GM12878 (cell line): ENCODE results near the gene FAM20B. TPM values are rescaled to one million over a fixed set of nuclear protein-coding genes. Genes with fewer than 3 reads are reported as not detected.

Experiments used
- ATAC-seq: fragments of 200-7000 bp; cut with Tn5 transposase; 3 replicates; pipeline ENCODE4 v1.9.1; 2020; ENCODE audit warnings: mild to moderate bottlenecking, moderate library complexity
- BruUV-seq: library from RNA; stranded (reverse); fragments of 400-500 nt; replicated peaks from 2 replicates; lab custom pipeline; 2021; lab: Mats Ljungman, UMichigan
- CTCF ChIA-PET: fragments of 300-600 bp; sonication (Branson Sonifier 250); formaldehyde crosslinking; extraction: SDS; loops from one replicate; lab custom pipeline; 2021; ENCODE audit warnings: inconsistent platforms; lab: Yijun Ruan, JAX
- POLR2A ChIA-PET: fragments of 350-600 bp; formaldehyde crosslinking; extraction: SDS; loops from one replicate; lab custom pipeline; 2021; ENCODE audit warnings: inconsistent platforms; lab: Charles Lee
- RAD21 ChIA-PET: fragments of 300-600 bp; sonication (Branson Sonifier 250); formaldehyde crosslinking; loops from one replicate; lab custom pipeline; 2023; ENCODE audit warnings: antibody characterized with exemption; ENCODE audit not compliant: unreplicated experiment; lab: Charles Lee
- SMC1A ChIA-PET: fragments of 300-600 bp; sonication (Branson Sonifier 250); formaldehyde crosslinking; loops from one replicate; lab custom pipeline; 2023; ENCODE audit not compliant: unreplicated experiment, uncharacterized antibody; lab: Charles Lee
- DNase-seq: peaks from one replicate; pipeline ENCODE4 v3.0.0-alpha.2; 2011; ENCODE audit warnings: low read depth, low spot score
- FAIRE-seq: peaks from 3 replicates; lab custom pipeline; 2011; peaks lifted over from hg19 to GRCh38; lab: Jason Lieb, UNC
- H2AFZ ChIP-seq: 2 replicates; pipeline ENCODE4 v1.6.0; 2011; ENCODE audit warnings: low read depth, low read length, control low read depth; ENCODE audit not compliant: control insufficient read depth
- H3K27ac ChIP-seq: 2 replicates; pipeline ENCODE4 v1.5.1; 2011; ENCODE audit warnings: control low read depth; ENCODE audit not compliant: control insufficient read depth, insufficient read depth
- H3K27me3 ChIP-seq, 2 experiments: replicated peaks in 1 of 2; 2 replicates each; pipeline versions ENCODE4 v1.6.0 to v1.6.1; 2011; ENCODE audit warnings: low read length in 1 of 2; ENCODE audit not compliant: control insufficient read depth in 2 of 2, insufficient read depth in 2 of 2
- H3K36me3 ChIP-seq, 2 experiments: 2 replicates each; pipeline ENCODE4 v1.5.1; 2011; ENCODE audit warnings: low read length in 1 of 2; ENCODE audit not compliant: control insufficient read depth in 2 of 2, insufficient read depth in 2 of 2
- H3K4me1 ChIP-seq: 2 replicates; pipeline ENCODE4 v1.6.1; 2011; ENCODE audit warnings: mild to moderate bottlenecking, low read length, moderate library complexity, mixed read lengths; ENCODE audit not compliant: control insufficient read depth, insufficient read depth
- H3K4me2 ChIP-seq: 2 replicates; pipeline ENCODE4 v1.6.0; 2011; ENCODE audit warnings: control low read depth; ENCODE audit not compliant: control insufficient read depth, insufficient read depth
- H3K4me3 ChIP-seq: fragments of 200-600 bp; sonication (generic); 2 replicates; pipeline ENCODE4 v1.5.1; 2016
- H3K79me2 ChIP-seq: 2 replicates; pipeline ENCODE4 v1.6.0; 2011; ENCODE audit warnings: low read length; ENCODE audit not compliant: control insufficient read depth, insufficient read depth
- H3K9ac ChIP-seq: 2 replicates; pipeline ENCODE4 v1.8.0; 2011; ENCODE audit warnings: low read length, control low read depth, mixed read lengths; ENCODE audit not compliant: control insufficient read depth, insufficient read depth
- H3K9me3 ChIP-seq: replicated peaks from 3 replicates; pipeline ENCODE4 v1.5.1; 2011; ENCODE audit warnings: mild to moderate bottlenecking, low read length; ENCODE audit not compliant: control insufficient read depth, insufficient read depth
- H4K20me1 ChIP-seq: 2 replicates; pipeline ENCODE4 v1.6.0; 2011; ENCODE audit not compliant: control insufficient read depth, insufficient read depth
- ETV6 ChIP-seq, 2 experiments: fragments of 450-650 bp in 1 of 2; IDR thresholded peaks in 1 of 2; conservative IDR thresholded peaks in 1 of 2; 2 replicates each; pipeline ENCODE4 v1.6.1; 2014; ENCODE audit warnings: antibody characterized with exemption in 1 of 2, borderline replicate concordance in 1 of 2, low read depth in 1 of 2, mild to moderate bottlenecking in 1 of 2, moderate library complexity in 1 of 2
- HDAC2 ChIP-seq: fragments of 200-600 bp; sonication (generic); IDR thresholded peaks from 2 replicates; pipeline ENCODE4 v1.6.1; 2017
- JUNB ChIP-seq: IDR thresholded peaks from 2 replicates; pipeline ENCODE4 v1.6.1; 2016; ENCODE audit warnings: antibody characterized with exemption, mild to moderate bottlenecking
- JUND ChIP-seq: IDR thresholded peaks from 2 replicates; pipeline ENCODE4 v1.6.1; 2012; ENCODE audit warnings: low read depth, mild to moderate bottlenecking, low read length, improper control_type of control experiment, moderate library complexity
- RBBP5 ChIP-seq: fragments of 200-600 bp; sonication (generic); conservative IDR thresholded peaks from 2 replicates; pipeline ENCODE4 v1.6.1; 2016
- SMAD5 ChIP-seq: IDR thresholded peaks from 2 replicates; pipeline ENCODE4 v1.6.1; 2016; ENCODE audit warnings: antibody characterized with exemption, low read depth
- SMARCA5 ChIP-seq: fragments of 450-650 bp; IDR thresholded peaks from 2 replicates; pipeline ENCODE4 v1.6.1; 2017; ENCODE audit warnings: mild to moderate bottlenecking
- SP1 ChIP-seq: IDR thresholded peaks from one replicate; pipeline ENCODE4 v1.6.1; 2011; ENCODE audit warnings: low read depth, low read length
- SRF ChIP-seq, 2 experiments: IDR thresholded peaks; 2 replicates each; pipeline ENCODE4 v1.6.1; 2011; ENCODE audit warnings: low read depth in 2 of 2, low read length in 2 of 2, mild to moderate bottlenecking in 1 of 2, moderate library complexity in 1 of 2
- ZNF207 ChIP-seq: fragments of 450-650 bp; IDR thresholded peaks from 2 replicates; pipeline ENCODE4 v1.6.1; 2014; ENCODE audit warnings: antibody characterized with exemption, mild to moderate bottlenecking, borderline replicate concordance
- ZNF217 ChIP-seq: fragments of 450-650 bp; IDR thresholded peaks from 2 replicates; pipeline ENCODE4 v1.6.1; 2017; ENCODE audit warnings: antibody characterized with exemption, mild to moderate bottlenecking
- ZNF24 ChIP-seq: fragments of 450-650 bp; IDR thresholded peaks from 2 replicates; pipeline ENCODE4 v1.6.1; 2017; ENCODE audit warnings: antibody characterized with exemption, mild to moderate bottlenecking
- ZNF622 ChIP-seq: fragments of 450-650 bp; IDR thresholded peaks from 2 replicates; pipeline ENCODE4 v1.6.1; 2017; ENCODE audit warnings: mild to moderate bottlenecking, inconsistent platforms
- WGBS: methylation state at CpG from one replicate; pipeline ENCODE4 v1.1.6; 2016; ENCODE audit warnings: low lambda C conversion rate; ENCODE audit not compliant: insufficient replicate concordance, insufficient coverage; ENCODE audit errors: missing lambda C conversion rate; 5-methylcytosine and 5-hydroxymethylcytosine counted together
- in situ Hi-C: fragments of 300-500 bp; cut with MboI; formaldehyde crosslinking; loops from 9 replicates; pipeline ENCODE4 v1.14.3; 2018; ENCODE audit warnings: mixed read lengths
- intact Hi-C: fragments of 100-400 bp; cut with micrococcal nuclease; formaldehyde crosslinking; loops from one replicate; pipeline ENCODE4 v1.14.2; 2022; ENCODE audit not compliant: unreplicated experiment
- polyA plus RNA-seq, 11 experiments: library from polyadenylated mRNA; depleted of rRNA in 4 of 11; unstranded in 6 of 11; stranded (reverse) in 5 of 11; fragments of >200 nt; fragmentation: Nextera tagmentation in 4 of 11; fragmentation: Illumina TruSeq in 1 of 11; extraction: Ambion mirVana in 4 of 11; extraction: Trizol in 1 of 11; gene quantifications; 1 replicate in 1 of 11; 2 replicates in 10 of 11; pipeline versions ENCODE4 v1.2.1 to v1.2.3, GENCODE V29; 2011 to 2016; ENCODE audit warnings: inconsistent platforms in 2 of 11, missing spikeins in 2 of 11, low read depth in 1 of 11
- total RNA-seq, 4 experiments: library from RNA; depleted of rRNA in 3 of 4; stranded (reverse); fragments of >200 nt in 3 of 4; fragmentation: Illumina TruSeq in 1 of 4; extraction: Trizol in 1 of 4; gene quantifications; 2 replicates each; pipeline versions ENCODE4 v1.2.1 to v1.2.3, GENCODE V29; 2013 to 2021
- TF ChIP-seq, protein P1 (sequence below): fragments of 450-650 bp; IDR thresholded peaks from 2 replicates; pipeline ENCODE4 v1.6.1; 2017; ENCODE audit warnings: mild to moderate bottlenecking, moderate library complexity
- TF ChIP-seq, protein P2 (sequence below): fragments of 450-650 bp; IDR thresholded peaks from 2 replicates; pipeline ENCODE4 v1.6.1; 2017; ENCODE audit warnings: antibody characterized with exemption, mild to moderate bottlenecking, moderate library complexity

FAM20B gene
- total and polyA plus RNA-seq, 10 of the 15 experiments (the other 5 are each of a cell fraction or from before 2014, with no cell fraction given) = 2.4 to 25.6 (median 12.8) TPM

DNA sequence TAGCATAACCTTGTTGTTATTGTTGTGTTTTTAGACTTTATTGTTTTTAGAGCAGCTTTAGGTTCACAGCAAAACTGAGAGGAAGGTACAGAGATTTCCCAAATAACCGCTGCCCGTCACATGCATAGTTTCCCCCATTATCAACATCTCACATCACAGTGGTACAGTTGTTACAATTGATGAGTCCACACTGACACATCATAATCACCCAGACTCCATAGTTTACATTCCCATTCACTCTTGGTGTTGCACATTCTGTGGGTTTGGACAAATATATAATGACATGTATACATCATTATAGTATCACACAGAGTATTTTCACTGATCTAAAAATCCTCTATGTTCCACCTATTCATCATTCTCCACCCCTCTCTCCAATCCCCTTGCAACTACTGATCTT is 30.2 kb downstream of the FAM20B start (continued):
- no peak for TF ChIP-seq SP1
- TF ChIP-seq, all 136 proteins: peak for 0

DNA sequence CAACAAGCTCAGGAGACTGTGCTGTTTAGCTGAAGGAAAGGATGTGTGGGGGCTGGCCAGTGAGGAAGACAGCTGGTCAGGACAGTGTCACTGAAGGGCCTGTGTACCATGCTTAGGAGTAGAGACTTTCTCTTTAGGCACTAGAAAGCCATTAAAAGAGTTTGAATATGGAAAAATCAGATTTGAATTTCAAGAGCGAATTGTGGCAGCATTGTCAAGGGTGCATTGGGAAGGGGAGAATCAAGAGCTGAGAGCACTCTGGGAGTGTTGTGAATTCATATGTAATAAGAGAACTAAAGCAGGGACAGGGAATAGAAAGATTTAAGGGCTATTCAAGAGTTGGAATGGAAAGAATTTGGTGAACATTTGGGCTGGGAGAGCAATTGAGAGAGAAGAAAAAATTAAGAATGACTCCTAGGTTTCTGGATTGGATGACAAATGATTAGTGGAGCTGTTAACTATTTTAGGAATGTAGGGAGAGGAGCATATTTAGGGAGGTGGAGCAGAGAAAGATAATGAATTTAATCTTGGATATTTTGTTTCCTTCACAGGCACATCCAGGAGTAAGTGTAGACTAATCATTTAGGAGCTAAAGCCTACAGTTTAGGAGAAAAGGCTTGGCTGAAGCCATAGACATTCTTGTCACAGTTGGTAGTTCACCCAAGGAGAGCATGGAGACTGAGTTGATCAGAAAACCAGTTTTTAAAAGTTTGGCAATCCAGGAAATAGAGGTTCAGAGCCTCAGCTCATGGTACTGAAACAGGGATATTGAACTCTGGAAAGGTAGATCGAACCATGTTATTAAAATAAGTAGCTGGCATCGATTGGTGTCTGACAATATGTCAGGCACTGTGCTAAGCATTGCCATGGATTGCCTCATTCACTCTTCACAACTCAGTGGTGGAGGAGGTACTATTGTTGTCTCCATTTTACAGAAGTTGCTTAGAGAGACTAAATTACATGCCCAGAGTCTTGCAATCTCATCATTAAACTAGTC is 33.1 kb downstream of the FAM20B start:
- no peak for ATAC-seq
- H3K9me3 ChIP-seq = no peaks in the 10 kb centered on the region
- in situ Hi-C loops (no loop called here), intact Hi-C loops (no loop called here)
- ChIA-PET POLR2A (no interaction called here), RAD21 (no interaction called here), SMC1A (interaction anchor here (1.6 to 1.7 kb wide), 2 partner anchors 11 to 20 kb away, joined by 6 to 8 read pairs; no protein-coding TSS in a partner anchor), CTCF (interaction anchor here (1.6 to 1.7 kb wide), 2 partner anchors 10 to 18 kb away, joined by 4 to 5 read pairs; no protein-coding TSS in a partner anchor)
- DNase-seq = no peak
- BruUV-seq = no TSS peak
- H3K27ac ChIP-seq = no peak overlapping the region
- H2AFZ ChIP-seq = no peak overlapping the region
- no peaks in the 10 kb centered on the region for H3K4me1 ChIP-seq
- no peak for FAIRE-seq
- H3K27me3 ChIP-seq = no peaks in the 10 kb centered on the region
- H3K36me3 ChIP-seq = peaks cover 0 to 4% of the 10 kb centered on the region in 2 experiments; a peak in 2 of 4 replicates
- H3K79me2 ChIP-seq = no peaks in the 10 kb centered on the region
- H3K4me2 ChIP-seq = no peak overlapping the region
- WGBS = 93% methylated on average over 3 of the region's 3 CpGs
- no peaks in the 10 kb centered on the region for H4K20me1 ChIP-seq
- H3K9ac ChIP-seq = no peak overlapping the region
- no peak overlapping the region for H3K4me3 ChIP-seq
- TF ChIP-seq SMARCA5 (no peak), JUND (no peak), ZNF217 (no peak), RBBP5 (no peak), SMAD5 (no peak), HDAC2 (no peak), ZNF24 (no peak), ZNF207 (no peak), SRF (IDR thresholded peaks at IDR 0.05; ENCODE audit: low read depth in 2 of 2, low read length in 2 of 2) (no peak), JUNB (no peak), ETV6 (conservative IDR thresholded peaks at IDR 0.05 in 1 of 2, IDR thresholded peaks at IDR 0.05 in 1 of 2; ENCODE audit: borderline replicate concordance in 1 of 2, low read depth in 1 of 2) (no peak), ZNF622 (no peak)
- TF ChIP-seq, protein P1, sequence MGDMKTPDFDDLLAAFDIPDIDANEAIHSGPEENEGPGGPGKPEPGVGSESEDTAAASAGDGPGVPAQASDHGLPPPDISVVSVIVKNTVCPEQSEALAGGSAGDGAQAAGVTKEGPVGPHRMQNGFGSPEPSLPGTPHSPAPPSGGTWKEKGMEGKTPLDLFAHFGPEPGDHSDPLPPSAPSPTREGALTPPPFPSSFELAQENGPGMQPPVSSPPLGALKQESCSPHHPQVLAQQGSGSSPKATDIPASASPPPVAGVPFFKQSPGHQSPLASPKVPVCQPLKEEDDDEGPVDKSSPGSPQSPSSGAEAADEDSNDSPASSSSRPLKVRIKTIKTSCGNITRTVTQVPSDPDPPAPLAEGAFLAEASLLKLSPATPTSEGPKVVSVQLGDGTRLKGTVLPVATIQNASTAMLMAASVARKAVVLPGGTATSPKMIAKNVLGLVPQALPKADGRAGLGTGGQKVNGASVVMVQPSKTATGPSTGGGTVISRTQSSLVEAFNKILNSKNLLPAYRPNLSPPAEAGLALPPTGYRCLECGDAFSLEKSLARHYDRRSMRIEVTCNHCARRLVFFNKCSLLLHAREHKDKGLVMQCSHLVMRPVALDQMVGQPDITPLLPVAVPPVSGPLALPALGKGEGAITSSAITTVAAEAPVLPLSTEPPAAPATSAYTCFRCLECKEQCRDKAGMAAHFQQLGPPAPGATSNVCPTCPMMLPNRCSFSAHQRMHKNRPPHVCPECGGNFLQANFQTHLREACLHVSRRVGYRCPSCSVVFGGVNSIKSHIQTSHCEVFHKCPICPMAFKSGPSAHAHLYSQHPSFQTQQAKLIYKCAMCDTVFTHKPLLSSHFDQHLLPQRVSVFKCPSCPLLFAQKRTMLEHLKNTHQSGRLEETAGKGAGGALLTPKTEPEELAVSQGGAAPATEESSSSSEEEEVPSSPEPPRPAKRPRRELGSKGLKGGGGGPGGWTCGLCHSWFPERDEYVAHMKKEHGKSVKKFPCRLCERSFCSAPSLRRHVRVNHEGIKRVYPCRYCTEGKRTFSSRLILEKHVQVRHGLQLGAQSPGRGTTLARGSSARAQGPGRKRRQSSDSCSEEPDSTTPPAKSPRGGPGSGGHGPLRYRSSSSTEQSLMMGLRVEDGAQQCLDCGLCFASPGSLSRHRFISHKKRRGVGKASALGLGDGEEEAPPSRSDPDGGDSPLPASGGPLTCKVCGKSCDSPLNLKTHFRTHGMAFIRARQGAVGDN = no peak
- TF ChIP-seq, protein P2, sequence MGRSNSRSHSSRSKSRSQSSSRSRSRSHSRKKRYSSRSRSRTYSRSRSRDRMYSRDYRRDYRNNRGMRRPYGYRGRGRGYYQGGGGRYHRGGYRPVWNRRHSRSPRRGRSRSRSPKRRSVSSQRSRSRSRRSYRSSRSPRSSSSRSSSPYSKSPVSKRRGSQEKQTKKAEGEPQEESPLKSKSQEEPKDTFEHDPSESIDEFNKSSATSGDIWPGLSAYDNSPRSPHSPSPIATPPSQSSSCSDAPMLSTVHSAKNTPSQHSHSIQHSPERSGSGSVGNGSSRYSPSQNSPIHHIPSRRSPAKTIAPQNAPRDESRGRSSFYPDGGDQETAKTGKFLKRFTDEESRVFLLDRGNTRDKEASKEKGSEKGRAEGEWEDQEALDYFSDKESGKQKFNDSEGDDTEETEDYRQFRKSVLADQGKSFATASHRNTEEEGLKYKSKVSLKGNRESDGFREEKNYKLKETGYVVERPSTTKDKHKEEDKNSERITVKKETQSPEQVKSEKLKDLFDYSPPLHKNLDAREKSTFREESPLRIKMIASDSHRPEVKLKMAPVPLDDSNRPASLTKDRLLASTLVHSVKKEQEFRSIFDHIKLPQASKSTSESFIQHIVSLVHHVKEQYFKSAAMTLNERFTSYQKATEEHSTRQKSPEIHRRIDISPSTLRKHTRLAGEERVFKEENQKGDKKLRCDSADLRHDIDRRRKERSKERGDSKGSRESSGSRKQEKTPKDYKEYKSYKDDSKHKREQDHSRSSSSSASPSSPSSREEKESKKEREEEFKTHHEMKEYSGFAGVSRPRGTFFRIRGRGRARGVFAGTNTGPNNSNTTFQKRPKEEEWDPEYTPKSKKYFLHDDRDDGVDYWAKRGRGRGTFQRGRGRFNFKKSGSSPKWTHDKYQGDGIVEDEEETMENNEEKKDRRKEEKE = no peak
